RWPE2 (cell line): ENCODE results near the gene PRR5L.

ENCODE experiments used
- ATAC-seq: fragments of 200-7000 bp; cut with Tn5 transposase; 3 replicates; pipeline ENCODE4 v1.9.1; 2021; ENCODE audit warnings: low read depth
- DNase-seq: peaks from one replicate; pipeline ENCODE4 v3.0.0-alpha.2; 2020; ENCODE audit warnings: low spot score
- H3K27ac ChIP-seq: fragments of 450-650 bp; 2 replicates; pipeline ENCODE4 v1.5.1; 2017; ENCODE audit warnings: mild to moderate bottlenecking; ENCODE audit not compliant: poor library complexity, severe bottlenecking
- H3K27me3 ChIP-seq: fragments of 250-450 bp; sonication (Bioruptor Pico); 2 replicates; pipeline ENCODE4 v1.5.1; 2021; ENCODE audit warnings: mild to moderate bottlenecking, moderate library complexity; ENCODE audit not compliant: insufficient read depth, poor library complexity, severe bottlenecking
- H3K36me3 ChIP-seq: fragments of 250-450 bp; sonication (Bioruptor Pico); 2 replicates; pipeline ENCODE4 v1.5.1; 2020; ENCODE audit warnings: low read depth, mild to moderate bottlenecking, moderate library complexity
- H3K4me1 ChIP-seq: fragments of 250-450 bp; sonication (Bioruptor Pico); 2 replicates; pipeline ENCODE4 v1.5.1; 2021; ENCODE audit warnings: mild to moderate bottlenecking, moderate library complexity; ENCODE audit not compliant: insufficient read depth, poor library complexity, severe bottlenecking
- H3K4me3 ChIP-seq: fragments of 250-450 bp; sonication (Bioruptor Pico); 2 replicates; pipeline ENCODE4 v1.5.1; 2021; ENCODE audit warnings: mild to moderate bottlenecking, moderate library complexity; ENCODE audit not compliant: severe bottlenecking
- H3K9me3 ChIP-seq: fragments of 250-450 bp; sonication (Bioruptor Pico); 2 replicates; pipeline ENCODE4 v1.5.1; 2021; ENCODE audit warnings: mild to moderate bottlenecking, moderate library complexity; ENCODE audit not compliant: severe bottlenecking
- CTCF ChIP-seq: fragments of 450-650 bp; IDR thresholded peaks from one replicate; pipeline ENCODE4 v1.5.1; 2017; ENCODE audit warnings: mild to moderate bottlenecking, moderate library complexity; ENCODE audit not compliant: poor library complexity, severe bottlenecking

PRR5L gene

GRCh38 chr11:36431429-36432092 is 135.5 kb downstream of the PRR5L start:
- Histone ChIP-seq H3K4me1 (peaks cover 17% of the 10 kb centered on the region), H3K27me3 (no peaks in the 10 kb centered on the region)

GRCh38 chr11:36432093-36432469 is 136.0 kb downstream of the PRR5L start:
- Histone ChIP-seq H3K4me3 (no peak overlapping the region), H3K4me1 (peaks cover 17% of the 10 kb centered on the region), H3K27ac (peak overlapping the region; percentile 85), H3K27me3 (no peaks in the 10 kb centered on the region), H3K36me3 (peaks cover 57% of the 10 kb centered on the region), H3K9me3 (no peaks in the 10 kb centered on the region)
- TF ChIP-seq CTCF, result no peak
- ATAC-seq (no peak), DNase-seq (no peak)

More at GRCh38 chr11:36431429-36432092, 135.5 kb downstream of the PRR5L start:
- ATAC-seq (peak; percentile 100), DNase-seq (peak; percentile 92)
- Histone ChIP-seq H3K27ac (peak overlapping the region; percentile 85), H3K36me3 (peaks cover 53% of the 10 kb centered on the region), H3K9me3 (no peaks in the 10 kb centered on the region), H3K4me3 (no peak overlapping the region)
- peak; percentile 34 for TF ChIP-seq CTCF

- no peak for TF ChIP-seq CTCF
- DNase-seq (no peak), ATAC-seq (no peak)
- Histone ChIP-seq H3K36me3 (peaks cover 63% of the 10 kb centered on the region), H3K27me3 (no peaks in the 10 kb centered on the region), H3K4me1 (peaks cover 17% of the 10 kb centered on the region), H3K27ac (peak overlapping the region; percentile 85), H3K4me3 (no peak overlapping the region), H3K9me3 (no peaks in the 10 kb centered on the region)
Measured at GRCh38 chr11:36432738-36433137, 136.7 kb downstream of the PRR5L start.

GRCh38 chr11:36436064-36436463 is 140.0 kb downstream of the PRR5L start:
- ATAC-seq (no peak), DNase-seq (no peak)
- TF ChIP-seq CTCF, result no peak
- Histone ChIP-seq H3K27me3 (no peaks in the 10 kb centered on the region), H3K4me3 (no peak overlapping the region), H3K4me1 (peaks cover 13% of the 10 kb centered on the region), H3K27ac (no peak overlapping the region), H3K36me3 (peaks cover 81% of the 10 kb centered on the region), H3K9me3 (no peaks in the 10 kb centered on the region)

GRCh38 chr11:36436589-36436988 is 140.5 kb downstream of the PRR5L start:
- H3K36me3 ChIP-seq, result peaks cover 81% of the 10 kb centered on the region
- H3K27me3 ChIP-seq, result no peaks in the 10 kb centered on the region
- H3K9me3 ChIP-seq, result no peaks in the 10 kb centered on the region
- no peak for TF ChIP-seq CTCF
- H3K4me1 ChIP-seq, result peaks cover 9% of the 10 kb centered on the region
- no peak for DNase-seq
- ATAC-seq, result no peak
- no peak overlapping the region for H3K4me3 ChIP-seq
- H3K27ac ChIP-seq, result no peak overlapping the region
